Measurements from ENCODE around the gene PTPRF.

PTPRF gene

GRCh38 chr1:43612406-43612805 lies 81.7 kb downstream of the PTPRF start:
- no peak for DNase-seq

- DNase-seq: no peak
Measured at GRCh38 chr1:43613075-43613942, 82.6 kb downstream of the PTPRF start.

GRCh38 chr1:43614211-43614610 lies 83.5 kb downstream of the PTPRF start:
- DNase-seq: no peak

GRCh38 chr1:43614891-43615290 lies 84.2 kb downstream of the PTPRF start:
- no peak for DNase-seq

GRCh38 chr1:43616383-43616782 lies 85.7 kb downstream of the PTPRF start:
- DNase-seq: no peak

- DNase-seq: no peak
Measured at GRCh38 chr1:43617011-43617410, 86.3 kb downstream of the PTPRF start.

- no peak for DNase-seq
Measured at GRCh38 chr1:43617668-43618067, 87.0 kb downstream of the PTPRF start.

GRCh38 chr1:43618521-43619313 lies 88.0 kb downstream of the PTPRF start:
- no peak for DNase-seq

GRCh38 chr1:43619314-43619790 lies 88.7 kb downstream of the PTPRF start:
- no peak for DNase-seq

GRCh38 chr1:43619996-43620920 lies 89.6 kb downstream of the PTPRF start:
- DNase-seq: no peak

- no peak for DNase-seq
Measured at GRCh38 chr1:43620956-43621355, 90.3 kb downstream of the PTPRF start.

GRCh38 chr1:43621386-43621785 lies 90.7 kb downstream of the PTPRF start:
- no peak for DNase-seq

GRCh38 chr1:43621861-43622260 lies 91.2 kb downstream of the PTPRF start:
- no peak for DNase-seq

GRCh38 chr1:43622471-43622870 lies 91.8 kb downstream of the PTPRF start:
- no peak for DNase-seq

- no peak for DNase-seq
Measured at GRCh38 chr1:43622901-43623780, 92.5 kb downstream of the PTPRF start.

- no peak for DNase-seq
Measured at GRCh38 chr1:43625063-43625780, 94.5 kb downstream of the PTPRF start.

GRCh38 chr1:43632135-43632670 lies 101.5 kb downstream of the PTPRF start:
- no peak for DNase-seq

- DNase-seq: no peak
Measured at GRCh38 chr1:43634721-43635120, 104.0 kb downstream of the PTPRF start.

- no peak for DNase-seq
Measured at GRCh38 chr1:43636006-43636641, 105.4 kb downstream of the PTPRF start.

- no peak for DNase-seq
Measured at GRCh38 chr1:43637267-43637666, 106.6 kb downstream of the PTPRF start.
